B cell (primary cell): ENCODE measurements around the gene NPTN.
"Not testable (repeated sequence)": the region's sequence is repeated elsewhere in the genome, so short reads cannot be mapped to it uniquely, and the experiment has no call there.

Experiments used
- CTCF ChIP-seq: fragments of 200-600 bp; IDR thresholded peaks from one replicate; pipeline ENCODE4 v1.8.0; 2022; ENCODE audit warnings: antibody characterized with exemption, mild to moderate bottlenecking
- EZH2 ChIP-seq: IDR thresholded peaks from 2 replicates; pipeline ENCODE4 v1.6.1; 2012; ENCODE audit warnings: borderline replicate concordance, low read depth, mild to moderate bottlenecking, moderate library complexity, low read length; ENCODE audit not compliant: insufficient read depth, poor library complexity, severe bottlenecking

- not testable (repeated sequence) for TF ChIP-seq EZH2, CTCF
These were observed 55.6 kb downstream of the NPTN start for GRCh38 chr15:73577593-73577992.
